Measurements from ENCODE around the gene PAAF1.
A peak's percentile ranks its signal among the peaks of the same experiment; 100 is the strongest.
"Not testable (repeated sequence)": the region's sequence is repeated elsewhere in the genome, so short reads cannot be mapped to it uniquely, and the experiment has no call there.

Gene PAAF1

GRCh38 chr11:73876424-73877310 lies at the start of gene PAAF1, which contains the start of gene COA4:
Gene PAAF1 (plus strand): TSS chr11:73876999. CDS start chr11:73877022, 23 bp downstream.
Gene COA4 (minus strand): TSS chr11:73876846. CDS start chr11:73873378, 3,468 bp downstream.
- DNase-seq (ENCODE audit: low read depth): peak; percentile 92

- DNase-seq (ENCODE audit: low read depth): no peak
These were observed 46.5 kb upstream of the PAAF1 start for GRCh38 chr11:73830261-73830660.

- DNase-seq (ENCODE audit: low read depth): no peak
These were observed 43.7 kb upstream of the PAAF1 start for GRCh38 chr11:73833067-73833466.

GRCh38 chr11:73838443-73839122 lies 38.2 kb upstream of the PAAF1 start:
- DNase-seq (ENCODE audit: low read depth): no peak

- DNase-seq (ENCODE audit: low read depth): no peak
These were observed 37.7 kb upstream of the PAAF1 start for GRCh38 chr11:73839123-73839457.

GRCh38 chr11:73851046-73851764 lies 25.6 kb upstream of the PAAF1 start:
- DNase-seq (ENCODE audit: low read depth): no peak

- DNase-seq (ENCODE audit: low read depth): no peak
These were observed 24.8 kb upstream of the PAAF1 start for GRCh38 chr11:73852049-73852448.

GRCh38 chr11:73854680-73855079 lies 22.1 kb upstream of the PAAF1 start:
- no peak for DNase-seq (ENCODE audit: low read depth)

GRCh38 chr11:73856031-73856567 lies 20.7 kb upstream of the PAAF1 start:
- DNase-seq (ENCODE audit: low read depth): no peak

GRCh38 chr11:73859671-73860070 lies 17.1 kb upstream of the PAAF1 start:
- no peak for DNase-seq (ENCODE audit: low read depth)

GRCh38 chr11:73860202-73860601 lies 16.6 kb upstream of the PAAF1 start:
- no peak for DNase-seq (ENCODE audit: low read depth)

- no peak for DNase-seq (ENCODE audit: low read depth)
These were observed 13.8 kb upstream of the PAAF1 start for GRCh38 chr11:73862986-73863385.

- no peak for DNase-seq (ENCODE audit: low read depth)
These were observed 10.7 kb upstream of the PAAF1 start for GRCh38 chr11:73866095-73866579.

- no peak for DNase-seq (ENCODE audit: low read depth)
These were observed 10.2 kb upstream of the PAAF1 start for GRCh38 chr11:73866586-73866996.

GRCh38 chr11:73869332-73869949 lies 7.4 kb upstream of the PAAF1 start:
- DNase-seq (ENCODE audit: low read depth): no peak

- DNase-seq (ENCODE audit: low read depth): no peak
These were observed 6.5 kb upstream of the PAAF1 start for GRCh38 chr11:73870261-73870660.

GRCh38 chr11:73872749-73873357 lies 3.9 kb upstream of the PAAF1 start:
- no peak for DNase-seq (ENCODE audit: low read depth)

- no peak for DNase-seq (ENCODE audit: low read depth)
These were observed 1.4 kb upstream of the PAAF1 start for GRCh38 chr11:73875380-73875779.

- DNase-seq (ENCODE audit: low read depth): no peak
These were observed 959 bp upstream of the PAAF1 start for GRCh38 chr11:73875840-73876239.

GRCh38 chr11:73878771-73879170 lies 2.0 kb downstream of the PAAF1 start:
- no peak for DNase-seq (ENCODE audit: low read depth)

- DNase-seq (ENCODE audit: low read depth): not testable (repeated sequence)
These were observed 3.6 kb downstream of the PAAF1 start for GRCh38 chr11:73880449-73880848.
